ENCODE results near the gene ADAM15. TPM values are rescaled to one million over a fixed set of nuclear protein-coding genes. Genes with fewer than 3 reads are reported as not detected.

The ADAM15 gene
- total RNA-seq, 1 donor from 2014 or later: 15.7 TPM

GRCh38 chr1:155094622-155094948 is 43.5 kb downstream of the ADAM15 start:
- Mint-ChIP-seq H3K27me3 (ENCODE audit: insufficient read depth, low read depth) (peaks cover 8% of the 10 kb centered on the region), H3K4me3 (no peak overlapping the region), H3K36me3 (no peaks in the 10 kb centered on the region), H3K27ac (no peak overlapping the region), H3K4me1 (peaks cover 31% of the 10 kb centered on the region), H3K9me3 (no peaks in the 10 kb centered on the region)
- Histone ChIP-seq H2AFZ (replicated peaks) (no peak overlapping the region), H3K79me2 (ENCODE audit: low read depth) (no peaks in the 10 kb centered on the region), H3K27ac (no peak overlapping the region), H3K4me1 (peaks cover 10% of the 10 kb centered on the region), H3K4me3 (no peak overlapping the region), H4K20me1 (ENCODE audit: low read depth) (no peaks in the 10 kb centered on the region), H3K9me3 (ENCODE audit: low read depth) (no peaks in the 10 kb centered on the region), H3K27me3 (peaks cover 23% of the 10 kb centered on the region), H3K9ac (no peak overlapping the region), H3F3A (ENCODE audit: low read depth) (peaks cover 8% of the 10 kb centered on the region), H3K36me3 (no peaks in the 10 kb centered on the region), H3K4me2 (no peak overlapping the region)
- DNase-seq (ENCODE audit: low spot score): no peak
- TF ChIP-seq EZH2 (IDR thresholded peaks at IDR 0.05) (no peak), CTCF (IDR thresholded peaks at IDR 0.05) (no peak), EZH2phosphoT487 (IDR thresholded peaks at IDR 0.05) (no peak)

- Histone ChIP-seq H3K27ac (no peak overlapping the region), H3K4me1 (peaks cover 4% of the 10 kb centered on the region), H3K27me3 (peaks cover 14% of the 10 kb centered on the region), H3K36me3 (no peaks in the 10 kb centered on the region), H3K79me2 (ENCODE audit: low read depth) (no peaks in the 10 kb centered on the region), H3K4me3 (no peak overlapping the region), H3K9ac (no peak overlapping the region), H3F3A (ENCODE audit: low read depth) (peaks cover 6% of the 10 kb centered on the region), H2AFZ (replicated peaks) (no peak overlapping the region), H4K20me1 (ENCODE audit: low read depth) (no peaks in the 10 kb centered on the region), H3K9me3 (ENCODE audit: low read depth) (no peaks in the 10 kb centered on the region), H3K4me2 (no peak overlapping the region)
- Mint-ChIP-seq H3K36me3 (no peaks in the 10 kb centered on the region), H3K9me3 (no peaks in the 10 kb centered on the region), H3K27me3 (ENCODE audit: insufficient read depth, low read depth) (peaks cover 5% of the 10 kb centered on the region), H3K4me1 (peaks cover 6% of the 10 kb centered on the region), H3K4me3 (no peak overlapping the region), H3K27ac (no peak overlapping the region)
- DNase-seq (ENCODE audit: low spot score): no peak
- no peak for TF ChIP-seq CTCF (IDR thresholded peaks at IDR 0.05)
Observed at GRCh38 chr1:155099331-155099730, 48.2 kb downstream of the ADAM15 start.

GRCh38 chr1:155103325-155103724 is 52.2 kb downstream of the ADAM15 start:
- H3K4me1 Mint-ChIP-seq: peaks cover 4% of the 10 kb centered on the region
- Histone ChIP-seq H3K9ac (no peak overlapping the region), H4K20me1 (ENCODE audit: low read depth) (no peaks in the 10 kb centered on the region), H3F3A (ENCODE audit: low read depth) (no peaks in the 10 kb centered on the region), H3K79me2 (ENCODE audit: low read depth) (no peaks in the 10 kb centered on the region), H2AFZ (replicated peaks) (no peak overlapping the region), H3K9me3 (ENCODE audit: low read depth) (no peaks in the 10 kb centered on the region), H3K4me2 (no peak overlapping the region), H3K4me3 (no peak overlapping the region), H3K27me3 (peaks cover 14% of the 10 kb centered on the region), H3K4me1 (no peaks in the 10 kb centered on the region), H3K27ac (no peak overlapping the region), H3K36me3 (no peaks in the 10 kb centered on the region)
- H3K27me3 Mint-ChIP-seq (ENCODE audit: insufficient read depth, low read depth): peaks cover 9% of the 10 kb centered on the region
- no peaks in the 10 kb centered on the region for H3K36me3 Mint-ChIP-seq
- H3K27ac Mint-ChIP-seq: no peak overlapping the region
- H3K9me3 Mint-ChIP-seq: no peaks in the 10 kb centered on the region
- no peak for DNase-seq (ENCODE audit: low spot score)
- no peak overlapping the region for H3K4me3 Mint-ChIP-seq
- no peak for TF ChIP-seq CTCF (IDR thresholded peaks at IDR 0.05)
- TF ChIP-seq EZH2 (IDR thresholded peaks at IDR 0.05): no peak
- TF ChIP-seq EZH2phosphoT487 (IDR thresholded peaks at IDR 0.05): no peak

All from neural progenitor cell (in vitro differentiated cells).